Measurements from ENCODE around the gene SLC6A7.

SLC6A7 gene

GRCh38 chr5:150183436-150183835, 6.4 kb upstream of the SLC6A7 start:
- in situ Hi-C loops (cut with HindIII; ENCODE audit: low pct_ligation_motif_present, low pct_unique_long_range_greater_than_20kb, low sequenced_read_pairs): no loop called here
- no peak for DNase-seq

DNA sequence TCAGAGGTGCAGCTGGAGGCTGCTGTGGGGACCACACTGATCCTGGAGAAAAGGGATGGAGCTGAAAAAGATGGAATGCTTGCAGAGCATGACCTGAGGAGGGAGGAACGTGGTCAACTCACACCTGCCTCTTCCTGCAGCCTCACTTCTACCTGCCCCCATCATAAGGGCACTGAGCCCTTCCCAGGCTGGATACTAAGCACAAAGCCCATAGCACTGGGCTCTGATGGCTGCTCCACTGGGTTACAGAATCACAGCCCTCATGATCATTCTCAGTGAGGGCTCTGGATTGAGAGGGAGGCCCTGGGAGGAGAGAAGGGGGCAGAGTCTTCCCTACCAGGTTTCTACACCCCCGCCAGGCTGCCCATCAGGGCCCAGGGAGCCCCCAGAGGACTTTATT, 5.9 kb upstream of the SLC6A7 start:
- in situ Hi-C loops (cut with HindIII; ENCODE audit: low pct_ligation_motif_present, low pct_unique_long_range_greater_than_20kb, low sequenced_read_pairs): no loop called here
- DNase-seq: no peak

DNA sequence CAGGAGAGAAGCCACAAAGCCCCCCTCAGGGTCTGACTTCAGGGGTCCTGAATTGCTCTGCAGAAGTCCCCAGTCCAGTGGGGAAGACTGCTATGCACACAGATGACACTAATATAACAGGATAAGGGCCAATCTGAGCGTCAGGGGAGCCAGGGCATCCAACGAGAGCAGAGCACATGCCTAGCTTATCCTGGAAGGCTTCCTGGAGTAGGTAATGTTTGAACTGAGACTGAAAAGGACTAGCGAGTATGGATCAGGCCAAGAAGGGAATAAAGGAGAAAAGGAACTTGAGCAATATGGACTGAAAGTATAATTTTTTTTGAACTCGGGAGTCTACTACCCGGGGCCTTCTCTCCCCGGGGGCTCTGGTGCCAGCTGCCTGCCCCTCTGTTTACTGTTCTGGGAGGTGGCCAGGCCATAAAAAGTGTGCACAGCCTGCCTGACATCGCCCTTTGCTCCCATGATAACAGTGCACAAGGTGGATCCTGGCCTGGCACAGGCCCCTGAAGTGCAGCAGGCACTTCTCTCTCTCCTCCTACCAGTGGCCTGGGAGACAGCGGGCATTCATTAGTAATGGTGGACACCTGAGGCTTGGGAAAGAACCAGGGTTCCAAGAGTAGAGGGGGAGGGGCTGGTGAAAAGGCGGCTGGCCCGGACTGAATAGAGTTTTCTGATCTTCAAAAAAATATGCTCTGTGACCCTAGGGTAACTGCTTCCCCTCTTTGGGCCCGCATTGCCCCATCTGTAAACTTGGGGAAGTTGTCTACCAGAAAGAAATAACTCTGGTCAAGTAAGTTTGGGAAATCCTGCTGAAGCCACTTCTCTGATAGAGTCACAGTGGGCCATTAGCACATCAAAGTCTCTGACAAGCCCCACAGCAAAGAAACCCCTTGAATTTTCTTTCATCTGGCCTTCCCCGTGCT, 4.6 kb upstream of the SLC6A7 start:
- no peak for DNase-seq
- in situ Hi-C loops (cut with HindIII; ENCODE audit: low pct_ligation_motif_present, low pct_unique_long_range_greater_than_20kb, low sequenced_read_pairs): no loop called here

DNA sequence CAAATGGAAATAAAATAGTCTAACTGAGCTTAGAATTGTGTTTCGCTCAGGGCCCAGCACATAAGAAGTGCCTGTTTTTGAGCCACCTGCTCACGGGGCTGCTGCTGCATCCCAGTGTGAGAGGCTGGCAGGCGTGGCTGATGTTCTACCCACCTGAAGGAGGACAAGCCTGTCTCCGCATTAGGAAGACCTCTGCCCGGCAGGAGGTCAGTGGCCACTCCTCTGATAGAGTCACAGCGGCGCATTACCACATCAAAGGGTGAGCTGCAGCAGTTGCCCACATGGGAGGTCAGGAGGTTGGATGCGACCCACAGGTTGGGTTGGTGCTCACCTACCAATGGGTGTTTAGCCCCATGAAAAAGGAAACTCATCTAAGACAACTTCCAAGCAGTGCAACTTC, 3.7 kb upstream of the SLC6A7 start:
- in situ Hi-C loops (cut with HindIII; ENCODE audit: low pct_ligation_motif_present, low pct_unique_long_range_greater_than_20kb, low sequenced_read_pairs): no loop called here
- DNase-seq: no peak

DNA sequence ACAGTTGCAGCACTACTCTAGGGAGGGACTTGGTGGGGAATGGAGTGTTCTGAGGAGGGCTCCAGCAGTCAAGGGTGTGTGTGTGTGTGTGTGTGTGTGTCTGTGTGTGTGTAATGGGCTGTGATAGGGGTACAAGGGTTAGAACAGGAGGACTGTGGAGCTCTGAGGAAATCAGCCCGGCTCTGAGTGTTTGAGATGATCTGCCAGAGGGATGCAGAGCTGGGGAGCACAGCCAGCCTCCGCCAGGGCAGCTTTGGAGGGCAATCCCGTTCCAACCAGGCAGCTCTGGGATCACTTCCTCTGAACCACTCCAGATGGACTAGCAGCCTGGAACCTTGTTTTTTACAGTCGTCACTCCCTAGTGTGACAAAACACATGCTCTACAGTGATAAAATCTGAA, 3.0 kb upstream of the SLC6A7 start:
- in situ Hi-C loops (cut with HindIII; ENCODE audit: low pct_ligation_motif_present, low pct_unique_long_range_greater_than_20kb, low sequenced_read_pairs): no loop called here
- DNase-seq: no peak

- in situ Hi-C loops (cut with HindIII; ENCODE audit: low pct_ligation_motif_present, low pct_unique_long_range_greater_than_20kb, low sequenced_read_pairs): no loop called here
- no peak for DNase-seq
These were observed 1.6 kb upstream of the SLC6A7 start for GRCh38 chr5:150188146-150188842.

- no peak for DNase-seq
- in situ Hi-C loops (cut with HindIII; ENCODE audit: low pct_ligation_motif_present, low pct_unique_long_range_greater_than_20kb, low sequenced_read_pairs): no loop called here
These were observed 536 bp upstream of the SLC6A7 start for GRCh38 chr5:150189326-150189725.

DNA sequence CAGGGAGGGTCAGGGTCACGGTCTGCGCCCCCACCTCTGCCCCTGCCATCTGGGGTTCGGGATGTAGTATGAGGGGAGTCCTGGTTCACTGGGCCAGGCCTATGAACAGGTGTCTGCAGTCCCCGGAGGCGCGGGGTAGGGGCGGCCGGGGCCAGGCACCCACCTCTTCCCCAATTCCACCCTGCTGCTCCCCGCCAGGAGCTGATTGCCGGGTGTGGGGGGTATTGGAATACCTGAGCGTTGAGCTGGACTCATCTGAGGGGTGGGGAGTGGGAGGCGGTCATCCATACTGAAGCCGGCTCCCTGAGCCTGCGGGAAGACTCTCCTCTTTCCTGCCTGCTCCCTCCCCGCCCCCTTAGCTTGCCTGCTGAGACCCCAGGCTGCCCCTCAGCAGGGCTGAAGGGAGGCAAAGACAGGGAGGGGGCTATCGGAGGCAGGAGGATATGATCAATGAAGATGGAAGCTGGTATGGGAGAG, 679 bp downstream of the SLC6A7 start:
- in situ Hi-C loops (cut with HindIII; ENCODE audit: low pct_ligation_motif_present, low pct_unique_long_range_greater_than_20kb, low sequenced_read_pairs): no loop called here
- DNase-seq: no peak

DNA sequence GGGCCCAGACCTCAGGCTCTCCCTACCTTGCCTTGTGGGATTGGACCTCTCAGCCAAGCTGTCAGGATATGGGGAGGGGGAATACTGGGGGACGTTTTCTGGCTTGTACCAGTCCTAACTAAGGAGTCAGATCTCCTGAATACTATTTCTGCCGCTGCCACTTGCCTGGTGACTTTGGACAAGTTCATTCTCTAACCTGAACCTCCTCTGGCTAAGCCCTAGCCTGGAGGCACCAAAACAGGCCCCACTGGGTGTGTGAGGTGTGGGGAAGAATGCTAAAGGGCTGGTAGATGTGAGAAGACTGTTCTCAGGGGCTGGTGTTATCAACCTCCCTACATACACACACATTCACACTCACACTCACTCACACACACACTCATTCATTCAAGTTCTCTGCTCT, 1.1 kb downstream of the SLC6A7 start:
- no peak for DNase-seq
- in situ Hi-C loops (cut with HindIII; ENCODE audit: low pct_ligation_motif_present, low pct_unique_long_range_greater_than_20kb, low sequenced_read_pairs): no loop called here

GRCh38 chr5:150192462-150192861, 2.6 kb downstream of the SLC6A7 start:
- in situ Hi-C loops (cut with HindIII; ENCODE audit: low pct_ligation_motif_present, low pct_unique_long_range_greater_than_20kb, low sequenced_read_pairs): no loop called here
- no peak for DNase-seq

- in situ Hi-C loops (cut with HindIII; ENCODE audit: low pct_ligation_motif_present, low pct_unique_long_range_greater_than_20kb, low sequenced_read_pairs): no loop called here
- no peak for DNase-seq
These were observed 6.0 kb downstream of the SLC6A7 start for GRCh38 chr5:150195736-150196485.

GRCh38 chr5:150196514-150196913, 6.7 kb downstream of the SLC6A7 start:
- in situ Hi-C loops (cut with HindIII; ENCODE audit: low pct_ligation_motif_present, low pct_unique_long_range_greater_than_20kb, low sequenced_read_pairs): no loop called here

GRCh38 chr5:150196986-150197385, 7.1 kb downstream of the SLC6A7 start:
- in situ Hi-C loops (cut with HindIII; ENCODE audit: low pct_ligation_motif_present, low pct_unique_long_range_greater_than_20kb, low sequenced_read_pairs): no loop called here
- DNase-seq: no peak

More at GRCh38 chr5:150196514-150196913, 6.7 kb downstream of the SLC6A7 start:
- DNase-seq: no peak

DNA sequence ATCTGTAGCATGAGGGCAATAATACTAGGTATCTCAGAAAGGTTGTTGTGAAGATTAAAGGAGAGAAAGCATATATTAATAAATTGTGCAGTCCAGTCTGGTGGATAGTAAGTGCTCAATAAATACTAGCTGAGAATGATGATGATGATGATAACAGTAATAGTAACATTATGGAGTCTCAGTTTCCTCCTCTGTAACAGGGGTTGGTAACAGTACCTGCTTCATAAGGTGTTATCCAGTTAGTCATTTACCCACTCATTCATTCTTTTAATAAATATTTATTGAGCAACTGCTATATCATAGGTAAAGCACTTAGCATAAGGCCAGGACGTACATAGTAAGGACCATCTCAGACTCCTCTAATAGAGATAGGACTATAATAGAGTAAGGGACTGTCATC, 7.6 kb downstream of the SLC6A7 start:
- in situ Hi-C loops (cut with HindIII; ENCODE audit: low pct_ligation_motif_present, low pct_unique_long_range_greater_than_20kb, low sequenced_read_pairs): no loop called here
- no peak for DNase-seq

DNA sequence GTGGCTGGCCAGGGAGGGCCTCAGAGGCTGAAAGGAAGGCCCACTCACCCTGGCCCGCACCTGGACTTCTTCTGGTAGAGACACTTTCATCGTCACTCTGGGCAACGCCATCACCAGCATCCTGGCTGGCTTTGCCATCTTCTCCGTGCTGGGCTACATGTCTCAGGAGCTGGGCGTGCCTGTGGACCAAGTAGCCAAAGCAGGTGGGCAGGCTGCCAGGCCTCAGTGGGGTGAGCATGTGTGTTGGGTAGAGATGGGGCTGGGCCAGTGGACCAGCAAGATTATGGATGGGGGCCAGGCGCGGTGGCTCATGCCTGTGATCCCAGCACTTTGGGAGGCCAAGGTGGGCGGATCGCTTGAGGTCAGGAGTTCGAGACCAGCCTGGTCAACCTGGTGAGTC, 12.6 kb downstream of the SLC6A7 start:
- in situ Hi-C loops (cut with HindIII; ENCODE audit: low pct_ligation_motif_present, low pct_unique_long_range_greater_than_20kb, low sequenced_read_pairs): no loop called here
- DNase-seq: no peak

- in situ Hi-C loops (cut with HindIII; ENCODE audit: low pct_ligation_motif_present, low pct_unique_long_range_greater_than_20kb, low sequenced_read_pairs): no loop called here
- DNase-seq: no peak
These were observed 14.1 kb downstream of the SLC6A7 start for GRCh38 chr5:150203832-150204589.

DNA sequence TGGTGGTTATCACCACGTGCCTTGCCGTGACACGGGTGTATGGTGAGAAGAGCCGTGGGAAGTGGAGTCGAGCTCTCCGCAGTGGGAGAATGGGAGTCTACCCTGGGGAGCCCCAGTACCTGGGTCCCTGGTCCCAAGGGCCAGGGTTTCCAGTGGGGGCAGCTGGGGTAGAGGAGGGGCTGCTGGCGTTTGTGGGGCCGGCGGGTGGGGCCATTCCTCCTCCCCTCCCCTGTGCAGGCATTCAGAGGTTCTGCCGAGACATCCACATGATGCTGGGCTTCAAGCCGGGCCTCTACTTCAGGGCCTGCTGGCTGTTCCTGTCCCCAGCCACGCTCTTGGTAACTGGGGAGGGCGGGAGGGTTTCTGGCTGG, 14.7 kb downstream of the SLC6A7 start:
- in situ Hi-C loops (cut with HindIII; ENCODE audit: low pct_ligation_motif_present, low pct_unique_long_range_greater_than_20kb, low sequenced_read_pairs): no loop called here
- no peak for DNase-seq

- DNase-seq: no peak
- in situ Hi-C loops (cut with HindIII; ENCODE audit: low pct_ligation_motif_present, low pct_unique_long_range_greater_than_20kb, low sequenced_read_pairs): no loop called here
These were observed 16.4 kb downstream of the SLC6A7 start for GRCh38 chr5:150206098-150206778.

All from ACHN (cell line).